ENCODE data around the gene SNX33. TPM values are rescaled to one million over a fixed set of nuclear protein-coding genes. Genes with fewer than 3 reads are reported as not detected.
A peak's percentile ranks its signal among the peaks of the same experiment; 100 is the strongest.

The SNX33 gene
- total and polyA plus RNA-seq, 2 donors from 2014 or later, result 14.2 to 20.2 TPM

DNA sequence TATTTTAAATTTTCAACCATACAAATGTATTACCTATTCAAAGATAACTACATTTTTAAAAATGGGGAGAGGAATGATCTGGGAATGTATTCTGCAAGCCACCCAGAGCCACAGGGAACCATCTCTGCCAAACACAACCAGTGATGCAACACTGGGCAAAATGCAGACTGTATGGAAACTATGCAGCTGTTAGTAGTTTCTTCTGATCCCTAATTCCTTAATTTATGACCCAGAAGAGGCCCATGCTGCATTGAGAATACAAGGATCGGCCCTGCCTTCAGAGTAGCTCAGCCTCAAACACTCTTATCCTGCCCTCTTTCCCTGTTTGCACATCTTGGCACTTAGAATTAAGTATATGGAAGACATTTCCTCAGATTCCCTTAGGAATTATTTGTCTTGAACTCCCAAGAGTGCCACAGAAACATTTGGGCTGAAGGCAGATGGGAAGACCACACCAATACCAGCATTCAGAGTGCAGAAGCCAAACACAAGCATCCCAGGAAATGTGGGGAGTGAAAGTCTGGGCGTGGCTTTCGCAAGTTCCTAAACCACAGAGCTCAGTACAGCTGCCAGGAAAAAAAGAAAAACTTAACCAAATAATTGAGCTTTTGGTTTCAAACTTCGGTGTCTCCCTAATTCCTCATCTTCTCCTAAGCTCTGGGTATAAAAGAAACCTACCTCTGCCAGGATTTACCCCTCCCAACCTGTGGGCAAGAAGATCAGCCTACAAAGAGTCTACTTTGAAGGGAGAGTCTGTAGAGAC lies 27.5 kb upstream of the SNX33 start:
- peak overlapping the region in 1 of 3 donors; percentile 27 for H3K4me3 ChIP-seq (ENCODE audit: low read length in 3 of 3)
- TF ChIP-seq, protein P1, sequence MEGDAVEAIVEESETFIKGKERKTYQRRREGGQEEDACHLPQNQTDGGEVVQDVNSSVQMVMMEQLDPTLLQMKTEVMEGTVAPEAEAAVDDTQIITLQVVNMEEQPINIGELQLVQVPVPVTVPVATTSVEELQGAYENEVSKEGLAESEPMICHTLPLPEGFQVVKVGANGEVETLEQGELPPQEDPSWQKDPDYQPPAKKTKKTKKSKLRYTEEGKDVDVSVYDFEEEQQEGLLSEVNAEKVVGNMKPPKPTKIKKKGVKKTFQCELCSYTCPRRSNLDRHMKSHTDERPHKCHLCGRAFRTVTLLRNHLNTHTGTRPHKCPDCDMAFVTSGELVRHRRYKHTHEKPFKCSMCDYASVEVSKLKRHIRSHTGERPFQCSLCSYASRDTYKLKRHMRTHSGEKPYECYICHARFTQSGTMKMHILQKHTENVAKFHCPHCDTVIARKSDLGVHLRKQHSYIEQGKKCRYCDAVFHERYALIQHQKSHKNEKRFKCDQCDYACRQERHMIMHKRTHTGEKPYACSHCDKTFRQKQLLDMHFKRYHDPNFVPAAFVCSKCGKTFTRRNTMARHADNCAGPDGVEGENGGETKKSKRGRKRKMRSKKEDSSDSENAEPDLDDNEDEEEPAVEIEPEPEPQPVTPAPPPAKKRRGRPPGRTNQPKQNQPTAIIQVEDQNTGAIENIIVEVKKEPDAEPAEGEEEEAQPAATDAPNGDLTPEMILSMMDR (IDR thresholded peaks at IDR 0.05; ENCODE audit: borderline replicate concordance, extremely low read depth, insufficient read depth), result no peak
- H3K9ac ChIP-seq (ENCODE audit: low read length in 3 of 3), result no peak overlapping the region

DNA sequence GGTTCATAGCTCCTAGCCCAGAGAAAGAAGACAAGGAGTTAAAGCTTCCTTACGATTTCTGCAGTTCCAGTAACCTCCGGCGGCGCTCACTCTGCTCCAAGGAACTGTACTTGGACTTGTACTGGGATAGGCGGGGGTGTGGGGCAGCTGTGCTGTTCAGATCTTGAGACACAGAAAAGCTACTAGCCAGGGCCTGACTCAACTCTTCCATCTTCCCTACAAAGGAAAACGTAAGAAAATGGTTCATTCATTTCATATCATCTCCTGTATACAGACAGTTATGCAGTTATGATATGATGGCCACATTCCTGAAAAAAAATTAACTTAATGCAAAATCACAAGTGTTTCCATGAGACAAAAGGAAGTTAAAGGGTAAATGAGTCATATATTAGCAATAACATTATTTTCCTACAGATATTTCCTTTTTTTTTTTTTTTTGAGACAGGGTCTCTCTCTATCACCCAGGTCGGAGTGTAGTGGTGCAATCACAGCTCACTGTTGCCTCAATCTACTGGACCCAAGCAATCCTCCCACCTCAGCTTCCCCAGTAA lies 26.8 kb upstream of the SNX33 start:
- peak overlapping the region in 1 of 3 donors; percentile 27 for H3K4me3 ChIP-seq (ENCODE audit: low read length in 3 of 3)
- TF ChIP-seq, protein P1 (IDR thresholded peaks at IDR 0.05; ENCODE audit: borderline replicate concordance, extremely low read depth, insufficient read depth), result no peak
- H3K4me1 ChIP-seq (ENCODE audit: control insufficient read depth in 2 of 3, insufficient read depth in 2 of 3, low read depth in 1 of 3, low read length in 3 of 3), result peaks cover 0 to 4% (median 0%) of the 10 kb centered on the region in 3 donors
- H3K9ac ChIP-seq (ENCODE audit: low read length in 3 of 3), result no peak overlapping the region
- intact Hi-C loops (cut with DNase I), result no loop called here
- H3K9me3 ChIP-seq (ENCODE audit: control insufficient read depth in 2 of 3, insufficient read depth in 1 of 3, low read length in 3 of 3), result no peaks in the 10 kb centered on the region
- peak overlapping the region; percentile 39 to 67 for H3K27ac ChIP-seq (ENCODE audit: low read depth in 2 of 2, low read length in 2 of 2)
- no peak for FAIRE-seq
- peak in 2 of 5 donors; percentile 60 to 92 for DNase-seq
- peaks cover 6 to 25% (median 14%) of the 10 kb centered on the region in 3 donors for H3K36me3 ChIP-seq (ENCODE audit: control insufficient read depth in 2 of 3, insufficient read depth in 3 of 3, low read length in 3 of 3)
- H3K27me3 ChIP-seq (ENCODE audit: control insufficient read depth, insufficient read depth, low read length), result no peaks in the 10 kb centered on the region

More for the DNA sequence above, 27.5 kb upstream of the SNX33 start:
- FAIRE-seq (no peak), DNase-seq (peak in 1 of 5 donors; percentile 44)
- H3K36me3 ChIP-seq (ENCODE audit: control insufficient read depth in 2 of 3, insufficient read depth in 3 of 3, low read length in 3 of 3), result peaks cover 6 to 27% (median 15%) of the 10 kb centered on the region in 3 donors
- intact Hi-C loops (cut with DNase I), result no loop called here
- H3K27me3 ChIP-seq (ENCODE audit: control insufficient read depth, insufficient read depth, low read length), result no peaks in the 10 kb centered on the region
- peak overlapping the region in 1 of 2 donors; percentile 49 for H3K27ac ChIP-seq (ENCODE audit: low read depth in 2 of 2, low read length in 2 of 2)
- H3K4me1 ChIP-seq (ENCODE audit: control insufficient read depth in 2 of 3, insufficient read depth in 2 of 3, low read depth in 1 of 3, low read length in 3 of 3), result peaks cover 0 to 4% (median 0%) of the 10 kb centered on the region in 3 donors
- H3K9me3 ChIP-seq (ENCODE audit: control insufficient read depth in 2 of 3, insufficient read depth in 1 of 3, low read length in 3 of 3), result no peaks in the 10 kb centered on the region

DNA sequence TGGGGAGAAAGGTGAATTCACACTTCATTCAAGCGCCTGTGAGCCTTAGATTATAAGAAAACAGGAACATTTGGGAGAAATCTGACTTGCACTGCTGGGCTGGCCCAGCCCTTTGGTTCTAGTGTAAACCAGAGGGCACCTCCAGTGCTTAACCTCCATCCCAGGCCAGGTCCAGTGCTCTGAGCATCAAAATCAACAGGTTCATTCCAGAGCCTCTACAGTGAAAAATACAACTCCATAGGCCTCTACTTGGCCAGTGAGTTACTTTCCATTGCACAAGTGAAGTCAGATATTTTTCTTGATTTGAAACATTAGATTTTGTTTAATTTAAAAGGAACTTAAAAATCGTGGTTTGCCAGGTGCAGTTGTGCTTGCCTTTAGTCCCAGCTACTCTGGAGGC lies 25.2 kb upstream of the SNX33 start:
- H3K27ac ChIP-seq (ENCODE audit: low read depth in 2 of 2, low read length in 2 of 2), result no peak overlapping the region

More for the DNA sequence above, 25.2 kb upstream of the SNX33 start:
- no peaks in the 10 kb centered on the region for H3K9me3 ChIP-seq (ENCODE audit: control insufficient read depth in 2 of 3, insufficient read depth in 1 of 3, low read length in 3 of 3)
- H3K4me1 ChIP-seq (ENCODE audit: control insufficient read depth in 2 of 3, insufficient read depth in 2 of 3, low read depth in 1 of 3, low read length in 3 of 3), result peaks cover 0 to 10% (median 0%) of the 10 kb centered on the region in 3 donors
- no peaks in the 10 kb centered on the region for H3K27me3 ChIP-seq (ENCODE audit: control insufficient read depth, insufficient read depth, low read length)
- no peak overlapping the region for H3K4me3 ChIP-seq (ENCODE audit: low read length in 3 of 3)
- TF ChIP-seq, protein P1 (IDR thresholded peaks at IDR 0.05; ENCODE audit: borderline replicate concordance, extremely low read depth, insufficient read depth), result no peak
- no peak overlapping the region for H3K9ac ChIP-seq (ENCODE audit: low read length in 3 of 3)
- no peak for DNase-seq
- peaks cover 0 to 10% (median 4%) of the 10 kb centered on the region in 3 donors for H3K36me3 ChIP-seq (ENCODE audit: control insufficient read depth in 2 of 3, insufficient read depth in 3 of 3, low read length in 3 of 3)
- intact Hi-C loops (cut with DNase I), result no loop called here
- FAIRE-seq, result no peak
